ENCODE data around the gene FAAP20. TPM values are rescaled to one million over a fixed set of nuclear protein-coding genes. Genes with fewer than 3 reads are reported as not detected.

FAAP20 gene
- total RNA-seq, 1 donor from 2014 or later, result 15.5 TPM

DNA sequence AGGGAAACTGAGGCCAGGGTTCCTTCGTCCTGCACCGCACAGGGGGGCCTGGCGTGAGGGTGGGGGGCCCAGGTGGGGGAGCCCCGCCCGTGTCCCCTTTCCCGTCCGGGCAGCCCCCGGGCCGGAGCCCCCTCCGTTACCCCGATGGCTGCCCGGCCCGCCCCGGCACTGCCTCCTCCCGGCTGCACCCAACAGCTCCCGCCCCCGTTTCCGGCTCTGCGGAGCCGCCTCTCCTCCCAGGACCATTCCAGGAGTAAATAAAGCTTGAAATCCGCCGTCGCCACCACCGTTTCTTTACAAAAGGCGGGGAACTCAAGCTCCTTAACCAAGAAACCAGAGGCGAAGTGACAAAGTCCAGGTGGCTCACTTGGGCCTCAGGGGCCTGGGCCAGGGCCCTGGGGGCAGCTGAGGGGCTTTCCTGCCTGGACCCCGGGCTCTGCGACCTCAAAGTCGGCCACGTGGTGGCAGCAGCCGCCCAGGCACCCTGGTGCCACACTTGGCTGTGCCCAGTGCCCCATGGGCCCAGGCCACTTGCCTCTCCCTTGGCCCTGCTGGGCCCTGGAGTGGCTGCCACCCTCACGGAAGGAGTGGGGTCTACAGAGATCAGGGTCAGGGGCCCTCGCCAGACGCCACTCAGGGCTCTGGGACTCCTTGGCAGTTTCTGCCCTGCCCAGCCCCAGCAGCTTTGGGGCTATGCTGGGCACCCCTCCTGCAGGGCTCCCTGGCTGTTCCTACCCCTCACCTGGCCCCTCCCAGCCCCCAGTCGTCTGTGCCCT is 514 bp upstream of the FAAP20 start:
- peak; percentile 82 for DNase-seq

DNA sequence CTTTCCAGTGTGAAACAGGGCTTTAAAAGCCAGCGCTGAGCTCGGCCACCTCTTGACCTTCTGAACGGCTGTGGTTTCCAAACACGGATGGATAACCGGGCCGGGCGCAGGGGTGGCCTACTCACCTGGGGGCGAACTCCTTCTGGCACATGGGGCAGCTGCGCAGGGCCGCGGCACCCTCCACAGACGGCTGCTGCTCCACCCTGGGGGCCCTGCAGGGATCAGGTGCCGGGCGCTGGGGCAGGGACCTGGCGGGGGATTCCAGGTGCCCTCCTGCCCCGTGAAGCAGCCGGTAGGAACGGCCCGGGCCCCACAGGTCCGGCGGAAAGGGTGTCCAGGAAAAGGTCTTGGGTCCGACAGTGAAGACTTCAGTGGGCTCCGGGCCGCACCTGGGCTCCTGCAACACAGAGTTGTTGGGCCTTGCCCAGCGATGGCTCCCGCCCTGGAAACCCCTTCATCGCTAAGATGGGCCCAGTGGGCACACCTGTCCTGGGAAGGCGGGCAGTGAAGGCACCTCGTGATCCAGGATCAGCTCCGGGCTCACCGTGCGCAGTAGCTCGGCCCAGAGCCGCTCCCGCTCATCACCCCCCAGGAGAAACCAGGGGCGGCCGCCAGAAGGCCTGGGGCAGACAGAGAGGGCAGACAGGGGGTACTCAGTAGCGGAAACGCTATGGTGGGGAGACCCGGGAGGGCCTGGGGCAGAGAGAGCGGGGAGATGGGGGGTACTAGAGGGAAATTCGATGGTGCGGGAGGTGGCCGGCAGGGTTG is 874 bp downstream of the FAAP20 start:
- DNase-seq, result no peak

DNA sequence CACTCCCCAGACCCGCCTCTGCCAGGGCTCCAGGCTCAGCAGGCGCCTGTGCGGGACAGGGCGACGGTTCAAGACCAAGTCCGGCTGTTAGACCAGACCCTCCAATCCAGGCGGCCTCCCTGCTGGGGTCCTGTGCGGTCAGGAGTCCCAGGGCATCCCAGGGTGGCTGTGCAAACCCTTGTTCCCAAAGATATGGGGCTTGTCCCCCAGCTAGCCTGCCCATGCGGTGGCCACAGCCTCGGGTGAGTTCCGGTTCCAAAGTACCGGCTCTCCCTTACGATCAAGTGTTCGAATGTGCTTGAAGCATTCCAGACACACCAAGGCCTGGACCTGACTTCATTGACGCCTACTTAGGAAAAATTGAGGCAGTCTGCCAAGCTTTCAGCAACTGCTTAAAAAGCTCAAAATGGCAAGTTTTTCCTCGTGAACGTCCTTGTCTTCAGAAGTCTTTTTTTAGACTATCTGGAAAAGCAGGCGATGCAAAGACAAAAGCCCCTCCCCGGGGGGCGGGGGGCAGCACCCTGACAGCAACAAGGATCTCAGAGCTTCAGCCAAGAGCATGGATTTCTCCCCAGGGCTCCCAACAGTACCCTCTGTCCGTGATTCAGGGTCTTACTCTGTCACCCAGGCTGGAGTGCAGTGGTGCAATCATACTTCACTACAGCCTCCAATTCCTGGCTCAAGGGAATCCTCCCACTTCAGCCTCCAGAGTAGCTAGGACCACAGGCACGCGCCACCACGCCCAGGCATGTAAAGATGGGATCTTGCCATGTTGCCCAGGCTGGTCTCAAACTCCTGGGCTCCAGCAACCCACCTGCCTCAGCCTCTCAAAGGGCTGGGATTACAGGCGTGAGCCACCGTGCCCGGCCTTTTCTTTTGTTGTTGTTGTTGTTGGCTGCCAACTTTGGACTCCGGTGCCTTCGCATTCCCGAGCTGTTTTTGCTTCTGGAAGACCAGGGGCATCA is 2.3 kb downstream of the FAAP20 start:
- peak; percentile 45 for DNase-seq

DNA sequence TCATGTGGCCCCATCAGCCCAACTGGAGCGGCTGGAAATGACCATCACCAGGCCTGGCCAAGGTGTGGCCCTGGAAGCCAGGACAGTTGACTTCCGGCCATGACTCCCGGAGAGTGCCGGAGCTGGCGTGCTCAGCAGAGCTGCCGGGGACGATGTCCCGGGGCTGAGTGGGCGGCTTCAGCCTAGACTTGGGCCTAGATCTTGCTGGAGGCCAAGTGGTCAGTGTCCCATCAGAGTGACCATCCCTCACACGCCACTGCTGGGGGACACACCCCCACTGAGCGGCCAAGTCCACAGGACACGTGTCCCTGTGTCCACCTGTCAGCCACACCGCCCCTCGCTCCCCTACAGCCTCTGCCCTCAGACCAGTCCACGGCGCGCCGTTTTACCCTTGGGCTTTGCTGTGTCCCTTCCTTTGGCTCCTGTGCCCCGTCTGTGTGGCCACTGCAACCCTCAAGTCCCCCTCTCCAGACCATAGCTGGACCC is 4.0 kb downstream of the FAAP20 start:
- DNase-seq, result no peak

DNA sequence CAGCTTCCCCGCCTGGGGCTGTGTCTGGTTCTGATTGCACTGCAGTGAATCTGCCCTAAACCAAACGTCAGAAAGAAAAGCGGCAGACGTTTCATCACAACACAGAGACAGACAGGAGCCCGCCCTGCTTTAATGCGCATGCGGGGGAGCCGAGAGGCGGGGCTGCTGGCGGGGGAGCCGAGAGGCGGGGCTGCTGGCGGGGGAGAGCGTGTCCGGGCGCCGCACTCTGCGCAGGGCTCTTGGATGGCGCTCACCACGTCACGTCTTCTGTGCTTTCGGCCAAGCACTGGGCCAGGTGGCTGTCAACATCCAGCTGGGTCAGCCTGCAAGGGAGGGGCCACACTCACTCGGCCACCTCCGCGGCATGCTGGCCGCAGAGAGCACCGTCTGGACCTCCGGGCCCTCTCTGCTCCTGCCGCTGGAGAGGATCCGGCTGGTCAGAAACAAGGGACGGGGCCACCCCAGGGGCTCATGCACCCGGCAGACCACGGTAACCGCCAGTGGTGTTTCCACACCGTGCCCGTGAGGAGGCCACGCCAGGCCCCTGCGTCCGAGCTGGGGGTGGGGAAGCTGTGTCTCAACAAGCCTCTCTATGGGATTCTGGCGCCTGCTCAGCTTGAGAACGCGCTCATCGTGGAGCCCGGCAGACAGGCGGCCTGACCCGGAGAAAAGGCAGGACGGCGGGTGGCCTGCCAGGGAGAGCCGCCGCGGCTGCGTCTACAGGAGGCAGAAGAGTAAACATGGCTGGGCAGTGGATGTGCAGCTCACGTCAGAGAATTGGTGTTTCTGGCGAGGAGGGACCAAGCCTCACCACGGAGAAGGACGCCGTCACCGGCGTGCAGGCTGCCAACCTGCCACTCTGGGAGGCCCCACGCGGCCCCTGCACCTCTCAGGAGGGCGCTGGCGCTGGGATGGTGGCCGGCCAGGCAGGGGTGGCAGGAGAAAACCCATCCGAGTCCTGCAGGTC is 4.8 kb downstream of the FAAP20 start:
- peak; percentile 52 for DNase-seq

DNA sequence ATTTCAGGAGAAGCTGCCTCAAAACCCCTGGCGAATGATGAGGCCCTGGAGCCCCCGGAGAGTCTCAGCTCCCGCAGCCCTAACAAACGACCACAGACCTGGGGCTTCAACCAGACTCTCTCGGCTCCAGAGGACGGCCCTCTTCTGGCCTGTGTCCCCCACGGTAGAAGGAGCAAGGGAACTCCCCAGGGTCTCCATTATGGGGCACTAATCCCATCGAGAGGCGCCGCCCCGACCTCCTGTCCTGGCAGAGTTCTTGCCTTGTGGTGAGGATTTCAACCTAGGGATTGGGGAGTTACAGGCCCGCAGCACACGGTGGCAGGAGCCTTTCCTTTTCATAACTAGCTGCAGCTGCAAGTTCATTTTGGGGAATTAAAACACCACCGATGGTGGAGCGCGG is 6.2 kb downstream of the FAAP20 start:
- DNase-seq, result no peak

DNA sequence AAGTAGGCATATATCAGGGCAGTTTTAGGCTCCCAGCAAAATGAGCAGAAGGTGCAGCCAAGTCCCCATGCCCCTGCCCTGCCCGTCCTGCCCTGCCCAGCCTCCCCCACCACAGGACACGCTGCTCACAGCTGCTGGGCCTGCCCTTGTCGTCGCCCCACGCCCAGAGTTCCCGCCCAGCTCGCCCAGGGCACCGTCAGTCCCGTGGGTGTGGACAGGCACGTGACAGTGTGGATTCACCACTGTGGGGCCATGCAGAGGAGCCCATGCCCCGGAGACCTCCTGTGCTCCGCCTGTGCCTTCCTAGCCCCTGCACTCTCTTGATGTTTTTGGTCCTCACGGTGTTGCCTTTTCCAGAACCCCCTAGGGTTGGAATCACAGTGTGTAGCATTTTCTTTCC is 7.0 kb downstream of the FAAP20 start:
- DNase-seq, result no peak

DNA sequence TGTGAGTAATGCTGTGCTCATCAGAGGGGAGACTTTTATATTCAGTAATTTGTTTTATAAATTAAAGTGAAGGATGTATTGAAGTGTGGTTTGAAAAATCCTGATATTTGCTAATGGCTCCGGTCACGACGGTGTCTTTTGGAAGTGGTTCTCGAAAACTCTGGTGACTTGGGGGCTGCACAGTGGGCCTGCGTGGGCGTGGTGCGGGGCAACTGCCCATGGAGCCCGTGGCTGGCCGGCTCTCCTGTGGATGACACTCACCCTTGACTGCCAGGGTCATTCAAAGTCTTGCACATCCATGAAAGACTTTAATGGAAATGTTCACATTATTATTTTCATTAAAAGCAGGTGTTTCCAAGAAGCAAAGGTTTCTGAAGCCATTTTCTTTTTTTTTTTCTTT is 7.7 kb downstream of the FAAP20 start:
- no peak for DNase-seq

DNA sequence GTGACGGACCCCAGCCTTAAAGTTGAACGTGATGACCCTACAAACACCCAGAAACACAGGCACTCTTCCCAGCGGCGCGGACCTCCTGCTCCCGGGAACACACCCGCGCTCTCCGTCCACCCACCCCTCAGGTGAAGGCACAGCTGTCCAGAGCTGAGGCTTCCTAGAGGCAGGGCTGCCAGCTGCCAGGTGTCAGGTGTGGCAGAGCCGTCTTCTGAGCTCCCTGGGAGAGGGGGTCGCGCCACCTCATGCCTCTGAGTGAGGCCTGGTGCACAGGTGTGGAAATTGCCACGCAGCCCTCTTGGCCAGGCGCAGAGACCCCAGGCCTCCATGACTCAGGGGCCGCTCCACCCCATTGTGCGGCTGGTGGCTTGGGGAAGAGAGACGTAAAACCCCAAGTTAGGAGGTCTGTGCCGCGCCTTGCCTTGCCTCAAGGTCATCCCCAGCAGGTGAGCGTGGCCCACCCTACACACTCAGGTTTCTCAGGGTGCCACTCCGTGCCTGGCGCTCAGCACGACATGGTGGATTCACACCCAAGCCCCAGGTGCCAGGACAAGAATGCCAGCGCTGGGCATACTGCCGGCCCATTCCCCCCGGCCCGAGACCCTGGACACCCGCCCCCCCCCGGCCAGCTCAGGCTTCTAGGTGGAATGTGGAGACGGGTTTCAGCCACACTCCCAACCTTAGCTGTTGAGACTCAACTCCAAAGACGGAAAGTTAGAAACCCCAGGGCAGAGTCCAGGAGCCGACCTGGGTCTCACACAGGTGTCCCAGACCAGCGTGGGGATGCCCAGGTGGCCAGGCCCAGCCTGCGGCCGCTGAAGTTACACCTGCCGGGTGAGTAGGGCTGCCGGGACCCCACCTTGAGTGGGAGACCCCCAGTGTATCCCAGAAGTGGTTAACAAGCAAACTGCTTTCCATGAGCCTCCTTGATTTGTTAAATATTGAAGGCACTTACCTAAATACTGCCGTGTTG is 8.4 kb downstream of the FAAP20 start:
- no peak for DNase-seq

DNA sequence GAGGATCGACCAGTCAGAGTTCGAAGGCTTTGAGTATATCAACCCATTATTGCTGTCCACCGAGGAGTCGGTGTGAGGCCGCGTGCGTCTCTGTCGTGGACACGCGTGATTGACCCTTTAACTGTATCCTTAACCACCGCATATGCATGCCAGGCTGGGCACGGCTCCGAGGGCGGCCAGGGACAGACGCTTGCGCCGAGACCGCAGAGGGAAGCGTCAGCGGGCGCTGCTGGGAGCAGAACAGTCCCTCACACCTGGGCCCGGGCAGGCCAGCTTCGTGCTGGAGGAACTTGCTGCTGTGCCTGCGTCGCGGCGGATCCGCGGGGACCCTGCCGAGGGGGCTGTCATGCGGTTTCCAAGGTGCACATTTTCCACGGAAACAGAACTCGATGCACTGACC is 9.6 kb downstream of the FAAP20 start:
- DNase-seq, result no peak

DNA sequence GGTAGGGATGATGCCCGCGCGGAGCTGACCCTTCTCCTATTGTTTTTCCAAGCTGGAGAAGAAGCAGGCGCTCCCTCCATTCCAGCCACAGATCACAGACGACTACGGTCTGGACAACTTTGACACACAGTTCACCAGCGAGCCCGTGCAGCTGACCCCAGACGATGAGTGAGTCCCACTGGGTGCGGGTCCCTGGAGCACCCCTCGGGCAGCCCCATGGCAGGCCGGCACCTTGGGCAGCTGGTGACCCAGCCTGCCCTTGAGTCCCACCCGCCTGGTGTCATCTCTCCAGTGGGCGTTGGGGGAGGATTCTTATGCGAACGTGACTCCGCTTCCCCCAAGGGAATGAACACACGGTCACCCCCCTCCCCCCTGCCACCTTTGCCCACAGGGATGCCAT is 10.0 kb downstream of the FAAP20 start:
- DNase-seq, result no peak

DNA sequence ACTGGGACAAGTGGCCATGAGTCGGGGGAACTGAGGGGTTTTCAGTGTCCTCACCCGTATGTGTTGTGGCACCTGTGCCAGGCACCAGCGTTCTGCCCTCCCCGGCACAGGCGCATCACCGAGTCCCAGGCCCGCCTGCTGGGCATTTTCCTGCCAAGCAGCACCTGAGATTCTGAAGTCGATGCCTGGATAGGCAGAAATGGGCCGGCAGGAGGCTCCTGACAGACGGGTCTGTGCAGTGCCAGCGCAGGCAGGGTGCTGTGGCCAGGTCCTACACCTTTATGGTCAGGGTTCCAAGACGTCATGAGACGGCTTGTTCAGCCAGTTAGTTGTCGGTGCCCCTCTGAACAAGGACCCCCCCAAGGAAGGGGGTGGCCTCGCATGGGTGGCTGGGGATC is 10.6 kb downstream of the FAAP20 start:
- no peak for DNase-seq

DNA sequence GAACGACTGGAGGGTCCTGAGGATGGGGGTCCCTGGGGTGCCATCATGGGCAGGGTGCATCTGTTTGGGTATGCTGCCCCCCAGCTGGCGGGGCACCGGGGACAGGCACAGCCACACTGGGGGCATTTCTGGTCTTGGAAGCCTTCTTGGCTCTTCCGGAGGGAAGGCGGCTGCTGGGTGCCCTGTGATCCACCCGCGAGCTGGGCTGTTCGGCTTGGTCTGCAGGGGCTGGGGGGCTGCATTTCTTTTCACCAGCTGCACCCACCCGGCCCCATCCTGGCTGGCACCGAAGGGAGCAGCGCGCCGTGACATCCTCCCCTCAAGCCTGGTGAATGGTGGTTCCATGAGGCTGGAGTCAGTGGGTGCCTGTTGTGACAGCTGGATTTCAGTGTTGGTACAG is 12.2 kb downstream of the FAAP20 start:
- no peak for DNase-seq

DNA sequence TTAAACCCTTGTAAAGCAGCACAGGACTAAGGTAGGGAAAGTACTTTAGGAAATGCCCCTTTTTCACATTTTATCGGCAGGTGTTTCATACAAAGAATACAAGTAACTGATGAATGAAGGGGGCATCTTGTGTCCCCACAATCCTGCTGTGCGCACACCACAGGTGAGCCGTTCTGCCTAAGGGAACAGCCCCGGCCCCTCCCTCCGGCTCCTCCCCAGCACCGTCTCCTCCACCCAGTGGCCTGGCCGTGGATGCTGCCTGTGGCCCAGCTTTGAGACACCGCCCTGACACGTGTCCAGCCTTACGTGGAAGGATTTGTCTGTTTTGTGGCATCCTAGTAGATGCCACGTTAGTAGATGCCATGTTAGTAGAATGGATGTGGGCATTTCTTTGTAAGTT is 12.8 kb downstream of the FAAP20 start:
- no peak for DNase-seq

DNA sequence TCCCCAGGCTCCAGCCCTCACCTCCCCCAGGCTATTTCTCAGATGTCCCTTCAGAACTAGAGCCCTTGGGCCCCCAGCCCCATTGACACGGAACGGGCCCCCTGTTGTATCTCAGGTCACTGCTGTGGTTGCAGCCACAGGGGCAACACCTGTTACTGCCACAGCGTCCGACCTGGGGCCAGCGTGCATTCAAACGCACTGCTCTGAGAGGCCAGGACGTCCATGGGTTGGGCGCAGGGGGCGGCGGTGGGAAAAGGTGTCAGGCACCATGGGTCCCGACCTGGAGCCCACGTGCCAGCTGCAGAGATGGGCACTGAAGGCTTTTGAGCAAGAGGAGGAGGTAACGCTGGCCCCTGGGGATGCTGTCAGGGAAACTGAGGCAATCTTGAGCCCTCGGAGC is 13.3 kb downstream of the FAAP20 start:
- no peak for DNase-seq

DNA sequence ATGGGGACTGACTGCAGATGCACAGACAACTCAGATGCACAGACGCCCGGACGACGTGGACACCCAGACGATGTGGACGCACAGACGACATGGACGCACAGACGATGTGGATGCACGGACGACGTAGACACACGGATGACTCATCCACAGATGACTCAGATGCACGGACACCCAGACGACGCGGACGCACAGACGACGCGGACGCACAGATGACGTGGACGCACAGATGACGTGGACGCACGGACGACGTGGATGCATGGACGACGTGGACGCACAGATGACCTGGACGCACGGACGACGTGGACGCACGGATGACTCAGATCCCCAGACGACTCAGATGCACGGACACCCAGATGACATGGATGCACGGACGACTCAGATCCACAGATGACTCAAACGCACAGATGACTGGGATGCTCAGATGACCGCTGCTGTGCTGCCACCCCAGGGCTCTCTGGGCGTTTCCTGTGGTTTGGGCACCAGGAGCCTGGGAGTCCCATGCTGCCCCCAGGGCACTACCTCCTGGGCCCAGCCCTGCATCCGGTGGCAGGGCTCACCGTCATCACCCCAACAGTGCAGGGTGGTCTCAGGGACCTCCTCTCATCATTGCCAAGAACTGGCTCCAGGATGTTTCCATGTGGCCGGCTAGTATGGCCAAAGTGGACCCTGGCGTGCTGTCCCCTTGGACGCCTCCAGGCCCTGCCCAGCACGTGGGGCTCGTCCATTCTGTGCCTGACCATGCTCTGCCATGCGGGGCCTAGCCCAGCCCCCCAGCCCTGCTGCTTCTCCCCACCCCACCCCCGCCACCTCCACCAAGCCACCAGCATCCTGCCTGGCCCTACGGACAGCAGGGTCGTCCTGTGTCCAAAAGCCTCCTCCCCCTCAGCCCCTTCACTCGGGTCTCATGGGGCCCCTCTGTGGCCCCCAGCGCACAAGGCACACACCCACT is 14.0 kb downstream of the FAAP20 start:
- DNase-seq, result no peak

DNA sequence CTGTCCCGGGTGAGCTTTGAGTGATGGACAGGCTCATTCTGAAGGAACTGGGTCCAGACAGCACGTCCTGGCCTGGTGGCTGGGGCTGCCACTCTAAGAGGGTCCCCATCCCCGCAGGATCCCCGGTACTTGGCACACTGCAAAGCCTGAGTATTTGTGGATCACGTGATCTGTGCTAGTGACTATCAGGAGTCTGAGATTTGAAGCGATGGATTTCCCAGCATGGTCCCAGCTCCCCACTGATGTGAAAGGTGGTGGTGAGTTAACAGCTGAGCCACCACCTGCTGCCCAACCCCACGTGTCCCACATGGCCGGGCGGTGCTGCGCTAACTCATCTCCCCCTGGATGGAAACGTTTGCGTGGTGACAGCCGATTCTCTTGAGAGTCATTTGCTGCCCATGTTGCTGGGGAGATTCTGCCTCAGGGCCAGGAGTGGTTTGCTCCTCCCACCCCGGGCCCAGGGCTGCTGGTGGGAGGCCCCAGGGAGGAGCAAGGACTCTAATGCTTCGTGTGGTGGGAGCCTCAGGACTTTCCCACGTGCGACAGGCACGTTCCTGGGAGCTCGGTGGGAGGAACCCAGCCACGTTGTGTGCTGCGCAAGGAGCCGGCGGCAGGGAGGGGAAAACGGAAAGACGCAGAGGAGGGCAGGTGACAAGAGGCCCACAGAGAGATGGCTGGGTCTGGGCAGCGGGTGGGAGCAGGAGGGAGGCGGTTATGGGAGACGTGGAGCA is 15.1 kb downstream of the FAAP20 start:
- DNase-seq, result no peak

DNA sequence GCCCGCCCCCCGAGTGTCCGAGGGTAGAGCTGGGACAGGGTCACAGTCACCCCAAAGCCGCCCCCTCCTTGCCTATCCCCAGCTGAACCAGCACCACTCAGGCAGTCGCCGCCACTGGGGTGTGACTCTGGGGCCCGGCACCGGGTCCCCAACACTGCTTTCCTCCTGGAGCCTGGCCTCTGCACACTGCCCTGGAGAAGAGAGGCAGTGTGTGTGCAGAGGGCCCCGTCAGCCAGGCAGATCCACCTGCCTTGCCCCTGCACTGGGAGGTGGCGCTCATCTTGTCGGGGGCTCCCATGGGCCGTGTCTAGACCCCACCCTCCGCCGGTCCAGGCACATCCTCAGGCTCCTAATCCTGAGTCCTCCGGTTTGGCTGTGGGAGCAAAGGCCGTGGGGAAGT is 15.7 kb downstream of the FAAP20 start:
- DNase-seq, result no peak

All from skin of body (tissue), 2 donors.